ENCODE measurements around the gene TBX15. TPM values are rescaled to one million over a fixed set of nuclear protein-coding genes. Genes with fewer than 3 reads are reported as not detected.

The TBX15 gene
- total and polyA plus RNA-seq, 2 experiments from 2014 or later, result 0.21 TPM; not detected in 1

DNA sequence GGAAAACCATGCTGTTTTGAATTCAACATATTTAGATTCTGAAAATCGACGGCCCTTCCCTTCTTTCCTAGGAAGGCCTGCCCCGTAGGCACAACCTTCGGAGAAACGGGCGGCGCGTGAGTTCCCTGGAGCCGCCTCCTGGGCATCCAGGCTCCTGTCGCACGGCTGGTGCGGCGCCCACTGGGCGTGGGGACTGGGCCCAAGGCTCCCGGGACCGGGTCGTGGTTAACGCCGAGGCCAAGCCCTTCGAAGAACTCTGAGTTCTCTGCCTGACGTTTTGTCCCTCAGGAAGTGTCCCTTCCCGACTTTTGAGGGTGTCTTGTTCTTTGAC lies 19.2 kb upstream of the TBX15 start:
- Histone ChIP-seq H2AFZ (peak overlapping the region; percentile 54; the same call in 1 of the 2 replicates), H3K4me2 (peak overlapping the region; percentile 73), H3K27ac (ENCODE audit: low read depth) (no peak overlapping the region), H3K27me3 (ENCODE audit: insufficient read depth) (peaks cover 89% of the 10 kb centered on the region), H3K79me2 (replicated peaks; ENCODE audit: insufficient read depth) (no peaks in the 10 kb centered on the region), H3K4me3 (peak overlapping the region; percentile 40), H3K36me3 (ENCODE audit: insufficient read depth) (no peaks in the 10 kb centered on the region), H4K20me1 (replicated peaks; ENCODE audit: insufficient read depth) (peaks cover 16% of the 10 kb centered on the region), H3K4me1 (ENCODE audit: insufficient read depth) (peaks cover 47% of the 10 kb centered on the region), H3K9me2 (ENCODE audit: insufficient read depth) (peaks cover under 1% of the 10 kb centered on the region; the same call in 1 of the 2 replicates), H3F3A (replicated peaks; ENCODE audit: low read depth) (peaks cover 12% of the 10 kb centered on the region; the same call in 1 of the 2 replicates)
- Mint-ChIP-seq H3K27me3 (ENCODE audit: insufficient read depth, low read depth, poor library complexity) (peaks cover 83% of the 10 kb centered on the region), H3K36me3 (ENCODE audit: low read depth) (no peaks in the 10 kb centered on the region), H3K9me3 (no peaks in the 10 kb centered on the region; the same call in 2 of the 3 replicates), H3K4me1 (peaks cover 42% of the 10 kb centered on the region), H3K27ac (no peak overlapping the region), H3K4me3 (peak overlapping the region; percentile 66)
- DNase-seq (ENCODE audit: low spot score), result peak; percentile 45
- TF ChIP-seq, protein P1, sequence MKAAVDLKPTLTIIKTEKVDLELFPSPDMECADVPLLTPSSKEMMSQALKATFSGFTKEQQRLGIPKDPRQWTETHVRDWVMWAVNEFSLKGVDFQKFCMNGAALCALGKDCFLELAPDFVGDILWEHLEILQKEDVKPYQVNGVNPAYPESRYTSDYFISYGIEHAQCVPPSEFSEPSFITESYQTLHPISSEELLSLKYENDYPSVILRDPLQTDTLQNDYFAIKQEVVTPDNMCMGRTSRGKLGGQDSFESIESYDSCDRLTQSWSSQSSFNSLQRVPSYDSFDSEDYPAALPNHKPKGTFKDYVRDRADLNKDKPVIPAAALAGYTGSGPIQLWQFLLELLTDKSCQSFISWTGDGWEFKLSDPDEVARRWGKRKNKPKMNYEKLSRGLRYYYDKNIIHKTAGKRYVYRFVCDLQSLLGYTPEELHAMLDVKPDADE (IDR thresholded peaks at IDR 0.05), result no peak
- TF ChIP-seq REST (IDR thresholded peaks at IDR 0.05; ENCODE audit: unreplicated experiment), result no peak
- peak; percentile 98 for TF ChIP-seq EZH2 (IDR thresholded peaks at IDR 0.05; ENCODE audit: low read depth, unreplicated experiment)
- no peak for TF ChIP-seq POLR2AphosphoS5 (IDR thresholded peaks at IDR 0.05; ENCODE audit: low read depth)
- TF ChIP-seq ZNF114 (CRISPR knock-in tag; IDR thresholded peaks at IDR 0.05), result no peak
- no peak for TF ChIP-seq CREB1 (CRISPR knock-in tag; IDR thresholded peaks at IDR 0.05; ENCODE audit: low read depth)
- TF ChIP-seq JUNB (IDR thresholded peaks at IDR 0.05; ENCODE audit: unreplicated experiment), result no peak
- TF ChIP-seq CTCF (conservative IDR thresholded peaks at IDR 0.05; ENCODE audit: low read depth in 2 of 2), result no peak
- TF ChIP-seq STAT1 (IDR thresholded peaks at IDR 0.05; ENCODE audit: unreplicated experiment), result no peak
- peak; percentile 55 for TF ChIP-seq EZH2phosphoT487 (IDR thresholded peaks at IDR 0.05; ENCODE audit: unreplicated experiment)
- TF ChIP-seq NANOG (IDR thresholded peaks at IDR 0.05; ENCODE audit: borderline replicate concordance), result no peak
- peak; percentile 6 for ATAC-seq

Measured in GM23338 (cell line).